Stimulated activated CD4-positive, alpha-beta T cell treated with anti-CD3 and anti-CD28 coated beads, TNF-alpha, amount 100 ng/mL, for 1 hour (primary cell): Measurements from ENCODE around the gene LRRK1.

Experiments used
- DNase-seq, 3 donors: peaks; one replicate each; pipeline ENCODE4 v3.0.0-alpha.2; 2020; ENCODE audit warnings: low read depth in 3 of 3, low spot score in 1 of 3

The LRRK1 gene

GRCh38 chr15:101052031-101052620 is 133.0 kb downstream of the LRRK1 start:
- no peak for DNase-seq

GRCh38 chr15:101052681-101053121 is 133.5 kb downstream of the LRRK1 start:
- DNase-seq: no peak

GRCh38 chr15:101053261-101053660 is 134.1 kb downstream of the LRRK1 start:
- DNase-seq: no peak

GRCh38 chr15:101054116-101054515 is 135.0 kb downstream of the LRRK1 start:
- DNase-seq: no peak

- no peak for DNase-seq
Measured at GRCh38 chr15:101054991-101055390, 135.8 kb downstream of the LRRK1 start.

GRCh38 chr15:101055411-101055810 is 136.3 kb downstream of the LRRK1 start:
- DNase-seq: no peak

- no peak for DNase-seq
Measured at GRCh38 chr15:101056366-101057334, 137.5 kb downstream of the LRRK1 start.

- no peak for DNase-seq
Measured at GRCh38 chr15:101057841-101058407, 138.8 kb downstream of the LRRK1 start.

- no peak for DNase-seq
Measured at GRCh38 chr15:101058735-101059134, 139.6 kb downstream of the LRRK1 start.

- DNase-seq: no peak
Measured at GRCh38 chr15:101059381-101060341, 140.5 kb downstream of the LRRK1 start.

- no peak for DNase-seq
Measured at GRCh38 chr15:101060576-101061551, 141.7 kb downstream of the LRRK1 start.

GRCh38 chr15:101062063-101062462 is 142.9 kb downstream of the LRRK1 start:
- DNase-seq: no peak

GRCh38 chr15:101062471-101063171 is 143.5 kb downstream of the LRRK1 start:
- DNase-seq: no peak

GRCh38 chr15:101063212-101063611 is 144.1 kb downstream of the LRRK1 start:
- no peak for DNase-seq

GRCh38 chr15:101063891-101064794 is 145.0 kb downstream of the LRRK1 start:
- no peak for DNase-seq

GRCh38 chr15:101064795-101065569 is 145.8 kb downstream of the LRRK1 start:
- DNase-seq: no peak

GRCh38 chr15:101065570-101066221 is 146.5 kb downstream of the LRRK1 start:
- no peak for DNase-seq
